ENCODE data around the gene TAS2R14. TPM values are rescaled to one million over a fixed set of nuclear protein-coding genes. Genes with fewer than 3 reads are reported as not detected.

The TAS2R14 gene
- total RNA-seq, 1 experiment from 2014 or later: 1.4 TPM

GRCh38 chr12:10960211-10960610, 21.1 kb upstream of the TAS2R14 start:
- CTCF ChIA-PET: no interaction called here
- no peak for DNase-seq (ENCODE audit: low read depth, low spot score)
- no peak for TF ChIP-seq TCF7L2 (IDR thresholded peaks at IDR 0.05; ENCODE audit: low read depth, low read length)
- TF ChIP-seq CTCF (IDR thresholded peaks at IDR 0.05): 0 out of 2 replicates have a peak, but pooled peaks have one; percentile 0
- no peak for ATAC-seq
- BruUV-seq (replicated peaks): no TSS peak
- no peak overlapping the region for H3K27ac ChIP-seq (ENCODE audit: low read length)
- no peaks in the 10 kb centered on the region for H3K36me3 ChIP-seq (ENCODE audit: control insufficient read depth, insufficient read depth, low read length)
- H3K4me3 ChIP-seq (ENCODE audit: low read depth in 2 of 2, low read length in 2 of 2): no peak overlapping the region
- H3K9me3 ChIP-seq (ENCODE audit: control insufficient read depth, insufficient read depth, low read depth, low read length): no peaks in the 10 kb centered on the region
- H3K27me3 ChIP-seq (ENCODE audit: control insufficient read depth, insufficient read depth, low read length): no peaks in the 10 kb centered on the region
- POLR2A ChIA-PET: no interaction called here
- in situ Hi-C loops (cut with HindIII; ENCODE audit: low pct_unique_long_range_greater_than_20kb, low sequenced_read_pairs): no loop called here
- no peaks in the 10 kb centered on the region for H3K4me1 ChIP-seq (ENCODE audit: control insufficient read depth, insufficient read depth, low read length)
- intact Hi-C loops (cut with micrococcal nuclease; ENCODE audit: unreplicated experiment): loop anchor here (5.0 kb wide), 1 partner anchor 237 kb away; no protein-coding TSS in a partner anchor

- TF ChIP-seq CTCF (IDR thresholded peaks at IDR 0.05) (0 out of 2 replicates have a peak, but pooled peaks have one; percentile 5), POLR2AphosphoS5 (IDR thresholded peaks at IDR 0.05; ENCODE audit: low read depth, low read length) (no peak)
- DNase-seq (ENCODE audit: low read depth, low spot score) (no peak), ATAC-seq (no peak)
- no TSS peak for BruUV-seq (replicated peaks)
- Histone ChIP-seq H3K36me3 (ENCODE audit: control insufficient read depth, insufficient read depth, low read length) (no peaks in the 10 kb centered on the region), H3K27ac (ENCODE audit: low read length) (no peak overlapping the region), H3K9me3 (ENCODE audit: control insufficient read depth, insufficient read depth, low read depth, low read length) (no peaks in the 10 kb centered on the region), H3K4me1 (ENCODE audit: control insufficient read depth, insufficient read depth, low read length) (no peaks in the 10 kb centered on the region), H3K27me3 (ENCODE audit: control insufficient read depth, insufficient read depth, low read length) (no peaks in the 10 kb centered on the region), H3K4me3 (ENCODE audit: low read depth in 2 of 2, low read length in 2 of 2) (no peak overlapping the region)
- POLR2A ChIA-PET: no interaction called here
- in situ Hi-C loops (cut with HindIII; ENCODE audit: low pct_unique_long_range_greater_than_20kb, low sequenced_read_pairs): no loop called here
- CTCF ChIA-PET: no interaction called here
- intact Hi-C loops (cut with micrococcal nuclease; ENCODE audit: unreplicated experiment): loop anchor here (5.0 kb wide), 1 partner anchor 237 kb away; no protein-coding TSS in a partner anchor
These were observed 20.7 kb upstream of the TAS2R14 start for GRCh38 chr12:10959804-10960203.

DNA sequence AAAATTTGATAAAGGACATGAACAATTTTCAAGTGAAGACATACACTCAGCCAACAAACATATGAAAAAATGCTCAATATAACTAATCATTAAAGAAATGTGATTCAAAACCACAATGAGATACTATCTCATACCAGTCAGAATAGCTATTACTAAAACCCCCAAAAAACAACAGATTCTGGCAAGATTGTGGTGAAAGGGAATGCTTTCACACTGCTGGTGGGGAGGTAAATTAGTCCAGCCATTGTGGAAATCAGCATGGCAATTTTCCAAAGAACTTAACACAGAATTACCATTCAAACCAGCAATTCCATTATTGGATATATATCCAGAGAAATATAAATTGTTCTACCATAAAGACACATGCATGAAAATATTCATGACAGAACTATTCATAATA, 18.7 kb upstream of the TAS2R14 start:
- Histone ChIP-seq H3K9me3 (ENCODE audit: control insufficient read depth, insufficient read depth, low read depth, low read length) (no peaks in the 10 kb centered on the region), H3K4me3 (ENCODE audit: low read depth in 2 of 2, low read length in 2 of 2) (no peak overlapping the region), H3K27ac (ENCODE audit: low read length) (no peak overlapping the region), H3K4me1 (ENCODE audit: control insufficient read depth, insufficient read depth, low read length) (no peaks in the 10 kb centered on the region), H3K27me3 (ENCODE audit: control insufficient read depth, insufficient read depth, low read length) (no peaks in the 10 kb centered on the region), H3K36me3 (ENCODE audit: control insufficient read depth, insufficient read depth, low read length) (no peaks in the 10 kb centered on the region)
- ATAC-seq: no peak
- TF ChIP-seq SIN3A (IDR thresholded peaks at IDR 0.05; ENCODE audit: borderline replicate concordance, insufficient read depth, low read depth, low read length) (no peak), POLR2AphosphoS5 (IDR thresholded peaks at IDR 0.05; ENCODE audit: low read depth, low read length) (no peak), CTCF (IDR thresholded peaks at IDR 0.05) (no peak), TCF7L2 (IDR thresholded peaks at IDR 0.05; ENCODE audit: low read depth, low read length) (no peak)
- TF ChIP-seq, protein P1, sequence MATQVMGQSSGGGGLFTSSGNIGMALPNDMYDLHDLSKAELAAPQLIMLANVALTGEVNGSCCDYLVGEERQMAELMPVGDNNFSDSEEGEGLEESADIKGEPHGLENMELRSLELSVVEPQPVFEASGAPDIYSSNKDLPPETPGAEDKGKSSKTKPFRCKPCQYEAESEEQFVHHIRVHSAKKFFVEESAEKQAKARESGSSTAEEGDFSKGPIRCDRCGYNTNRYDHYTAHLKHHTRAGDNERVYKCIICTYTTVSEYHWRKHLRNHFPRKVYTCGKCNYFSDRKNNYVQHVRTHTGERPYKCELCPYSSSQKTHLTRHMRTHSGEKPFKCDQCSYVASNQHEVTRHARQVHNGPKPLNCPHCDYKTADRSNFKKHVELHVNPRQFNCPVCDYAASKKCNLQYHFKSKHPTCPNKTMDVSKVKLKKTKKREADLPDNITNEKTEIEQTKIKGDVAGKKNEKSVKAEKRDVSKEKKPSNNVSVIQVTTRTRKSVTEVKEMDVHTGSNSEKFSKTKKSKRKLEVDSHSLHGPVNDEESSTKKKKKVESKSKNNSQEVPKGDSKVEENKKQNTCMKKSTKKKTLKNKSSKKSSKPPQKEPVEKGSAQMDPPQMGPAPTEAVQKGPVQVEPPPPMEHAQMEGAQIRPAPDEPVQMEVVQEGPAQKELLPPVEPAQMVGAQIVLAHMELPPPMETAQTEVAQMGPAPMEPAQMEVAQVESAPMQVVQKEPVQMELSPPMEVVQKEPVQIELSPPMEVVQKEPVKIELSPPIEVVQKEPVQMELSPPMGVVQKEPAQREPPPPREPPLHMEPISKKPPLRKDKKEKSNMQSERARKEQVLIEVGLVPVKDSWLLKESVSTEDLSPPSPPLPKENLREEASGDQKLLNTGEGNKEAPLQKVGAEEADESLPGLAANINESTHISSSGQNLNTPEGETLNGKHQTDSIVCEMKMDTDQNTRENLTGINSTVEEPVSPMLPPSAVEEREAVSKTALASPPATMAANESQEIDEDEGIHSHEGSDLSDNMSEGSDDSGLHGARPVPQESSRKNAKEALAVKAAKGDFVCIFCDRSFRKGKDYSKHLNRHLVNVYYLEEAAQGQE (IDR thresholded peaks at IDR 0.05; ENCODE audit: insufficient read depth in 1 of 2, low read depth in 2 of 2, low read length in 1 of 2): no peak
- BruUV-seq (replicated peaks): no TSS peak
- DNase-seq (ENCODE audit: low read depth, low spot score): no peak
- in situ Hi-C loops (cut with HindIII; ENCODE audit: low pct_unique_long_range_greater_than_20kb, low sequenced_read_pairs): no loop called here
- POLR2A ChIA-PET: no interaction called here
- CTCF ChIA-PET: no interaction called here
- intact Hi-C loops (cut with micrococcal nuclease; ENCODE audit: unreplicated experiment): no loop called here

Measured in Panc1 (cell line).